AG09319 (cell line): ENCODE results near the gene CD160.
A peak's percentile ranks its signal among the peaks of the same experiment; 100 is the strongest.

Source experiments
- DNase-seq: peaks from one replicate; pipeline ENCODE4 v3.0.0-alpha.2; 2010; ENCODE audit warnings: low read depth; ENCODE audit errors: extremely low read depth
- CTCF ChIP-seq: IDR thresholded peaks from 2 replicates; pipeline ENCODE4 v1.5.1; 2011; ENCODE audit warnings: low read depth, mild to moderate bottlenecking, inconsistent platforms, low read length, moderate library complexity

Gene CD160

DNA sequence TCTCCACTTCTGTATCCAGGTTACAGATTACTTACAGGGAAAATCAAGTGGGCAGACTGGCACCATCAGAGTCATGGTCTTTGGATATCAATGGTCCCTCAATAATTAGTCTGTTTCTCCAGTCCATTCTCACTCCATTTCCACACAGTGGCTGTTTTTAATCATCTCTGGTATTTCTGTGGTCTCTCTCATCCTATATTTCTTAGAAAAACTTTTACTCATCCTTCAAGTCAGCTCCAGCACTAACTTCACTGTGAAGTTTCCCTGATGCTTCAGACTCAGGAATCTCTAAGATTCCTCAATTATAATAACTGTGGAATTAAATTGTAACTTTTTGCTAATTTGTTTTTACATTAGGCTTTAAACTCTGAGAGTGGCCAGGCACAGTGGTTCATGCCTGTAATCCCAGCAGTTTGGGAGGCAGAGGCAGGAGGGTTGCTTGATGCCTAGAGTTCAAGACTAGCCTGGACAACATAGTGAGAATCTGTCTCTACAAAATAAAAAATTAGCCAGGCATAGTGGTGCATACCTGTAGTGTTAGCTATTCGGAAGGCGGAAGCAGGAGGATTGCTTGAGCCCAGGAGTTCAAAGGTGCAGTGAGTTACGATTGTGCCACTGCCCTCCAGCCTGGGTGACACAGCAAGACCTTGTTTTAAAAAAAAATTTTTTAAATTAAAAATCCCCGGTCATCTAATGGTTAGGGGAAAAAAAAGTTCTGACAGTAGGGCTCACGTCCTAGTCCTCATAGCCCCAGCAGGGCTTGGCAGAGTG is 10.6 kb downstream of the CD160 start:
- TF ChIP-seq CTCF: no peak
- no peak for DNase-seq

GRCh38 chr1:145730467-145730866 is 11.2 kb downstream of the CD160 start:
- TF ChIP-seq CTCF: no peak
- DNase-seq: no peak

DNA sequence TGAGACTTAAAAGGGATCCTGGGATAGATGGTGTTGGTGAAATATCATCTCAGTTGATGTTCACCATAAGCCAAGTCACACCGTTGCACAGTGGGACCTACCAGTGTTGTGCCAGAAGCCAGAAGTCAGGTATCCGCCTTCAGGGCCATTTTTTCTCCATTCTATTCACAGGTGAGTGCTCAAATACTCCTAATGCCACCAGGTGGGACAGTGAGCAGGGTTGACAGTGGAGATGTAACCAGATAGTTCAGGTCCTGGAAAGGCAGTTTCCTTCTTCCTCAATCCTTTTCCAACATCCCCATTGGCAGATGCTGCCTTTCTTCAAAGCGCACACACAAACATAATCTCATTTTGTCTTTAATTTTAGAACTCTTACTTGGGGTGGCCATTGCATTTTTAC is 11.6 kb downstream of the CD160 start:
- DNase-seq: no peak
- TF ChIP-seq CTCF: no peak

- TF ChIP-seq CTCF: no peak
- DNase-seq: no peak
Measured at GRCh38 chr1:145736191-145736590, 16.9 kb downstream of the CD160 start.

DNA sequence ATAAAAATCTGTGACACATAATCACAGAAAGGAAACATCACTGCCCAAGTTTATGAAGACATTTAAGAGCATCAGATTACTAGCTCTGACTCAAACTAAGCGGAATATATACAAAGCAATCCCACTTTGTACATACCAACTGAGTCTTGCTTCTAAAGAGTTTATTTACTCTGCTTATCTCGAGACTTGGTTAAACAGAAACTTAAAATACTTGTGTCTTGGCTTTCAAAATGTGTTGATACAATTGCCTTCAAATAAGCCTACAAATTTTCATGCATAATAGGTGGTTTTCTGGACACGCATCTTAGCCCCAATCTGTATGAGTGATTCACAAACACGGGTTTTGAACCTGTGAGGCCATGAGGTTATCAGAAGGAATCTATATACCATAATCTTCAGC is 21.0 kb downstream of the CD160 start:
- DNase-seq: peak; percentile 70

DNA sequence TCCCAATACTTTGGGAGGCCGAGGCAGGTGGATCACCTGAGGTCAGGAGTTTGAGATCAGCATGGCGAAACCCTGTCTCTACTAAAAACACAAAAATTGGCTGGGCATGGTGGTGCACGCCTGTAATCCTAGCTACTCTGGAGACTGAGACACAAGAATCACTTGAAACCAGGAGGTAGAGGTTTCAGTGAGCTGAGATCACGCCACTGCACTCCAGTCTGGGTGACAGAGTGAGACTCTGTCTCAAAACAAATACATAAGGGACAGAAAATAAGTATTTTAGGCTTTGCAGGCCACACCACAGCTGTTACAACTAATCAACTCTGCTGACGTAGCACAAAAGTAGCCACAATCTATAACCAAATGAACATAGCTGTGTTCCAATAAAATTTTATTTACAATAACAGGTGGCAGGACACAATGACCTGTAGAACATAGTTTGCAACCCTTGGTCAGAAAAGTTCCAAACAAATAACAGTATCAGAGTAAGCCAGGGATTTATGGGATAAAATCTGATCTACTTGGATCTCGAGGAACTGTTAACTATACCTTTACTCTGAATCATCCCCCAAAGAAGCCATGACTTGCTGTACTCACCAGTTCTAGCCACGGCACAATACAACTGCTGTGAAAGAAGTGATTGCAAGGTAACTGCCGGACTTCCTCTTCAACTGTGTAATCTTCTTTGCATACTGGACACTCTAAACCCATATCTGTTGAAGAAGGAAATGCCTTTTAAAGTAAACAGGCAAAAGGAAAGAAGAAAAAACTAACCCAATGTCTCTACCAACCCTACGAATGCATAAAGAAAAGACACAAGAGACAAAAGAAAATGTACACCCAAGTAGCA is 28.3 kb downstream of the CD160 start:
- DNase-seq: no peak
- TF ChIP-seq CTCF: no peak

More for the DNA sequence above, 21.0 kb downstream of the CD160 start:
- no peak for TF ChIP-seq CTCF

GRCh38 chr1:145750426-145750825 is 31.1 kb downstream of the CD160 start:
- DNase-seq: no peak
- TF ChIP-seq CTCF: no peak
